ENCODE data around the gene ARMH2.
"Not testable (repeated sequence)": the region's sequence is repeated elsewhere in the genome, so short reads cannot be mapped to it uniquely, and the experiment has no call there.

Gene ARMH2

GRCh38 chr6:24809728-24810127 lies 11.0 kb upstream of the ARMH2 start:
- no peak for DNase-seq

GRCh38 chr6:24807584-24807983 lies 8.9 kb upstream of the ARMH2 start:
- no peak for DNase-seq

GRCh38 chr6:24802271-24803059 lies 3.7 kb upstream of the ARMH2 start:
- DNase-seq, result no peak

- DNase-seq, result no peak
These were observed 811 bp upstream of the ARMH2 start for GRCh38 chr6:24799541-24799915.

- no peak for DNase-seq
These were observed 1.0 kb downstream of the ARMH2 start for GRCh38 chr6:24797596-24798216.

- DNase-seq, result no peak
These were observed 2.0 kb downstream of the ARMH2 start for GRCh38 chr6:24796616-24797290.

- no peak for DNase-seq
These were observed 3.6 kb downstream of the ARMH2 start for GRCh38 chr6:24795106-24795505.

GRCh38 chr6:24788031-24788665 lies 10.6 kb downstream of the ARMH2 start:
- DNase-seq, result no peak

GRCh38 chr6:24780206-24780605 lies 18.5 kb downstream of the ARMH2 start:
- DNase-seq, result no peak

- DNase-seq, result no peak
These were observed 19.2 kb downstream of the ARMH2 start for GRCh38 chr6:24779416-24780016.

- no peak for DNase-seq
These were observed 19.8 kb downstream of the ARMH2 start for GRCh38 chr6:24778878-24779277.

GRCh38 chr6:24778121-24778520 lies 20.6 kb downstream of the ARMH2 start:
- DNase-seq, result no peak

GRCh38 chr6:24777227-24777626 lies 21.5 kb downstream of the ARMH2 start:
- DNase-seq, result no peak

- DNase-seq, result no peak
These were observed 23.1 kb downstream of the ARMH2 start for GRCh38 chr6:24775520-24776058.

GRCh38 chr6:24774696-24775519 lies 23.8 kb downstream of the ARMH2 start, which contains the start of gene GMNN:
Gene GMNN, plus strand, starts transcription at chr6:24774937. Its CDS starts 2,310 bp downstream, at chr6:24777247.
- peak; percentile 99 for DNase-seq

GRCh38 chr6:24768361-24768760 lies 30.4 kb downstream of the ARMH2 start:
- no peak for DNase-seq

GRCh38 chr6:24766680-24767462 lies 31.8 kb downstream of the ARMH2 start:
- DNase-seq, result no peak

GRCh38 chr6:24765968-24766367 lies 32.7 kb downstream of the ARMH2 start:
- DNase-seq, result not testable (repeated sequence)

- not testable (repeated sequence) for DNase-seq
These were observed 33.6 kb downstream of the ARMH2 start for GRCh38 chr6:24764833-24765828.

GRCh38 chr6:24763578-24763977 lies 35.1 kb downstream of the ARMH2 start:
- DNase-seq, result no peak

Data from activated CD4-positive, CD25-positive, alpha-beta regulatory T cell treated with anti-CD3 and anti-CD28 coated beads, Interleukin-2, amount 50 U/mL, for 72 hours (primary cell).